GM23248 (cell line): ENCODE results near the gene CTBP2.

Experiments
- EZH2 ChIP-seq: fragments of 200-600 bp; sonication (generic); IDR thresholded peaks from 2 replicates; pipeline ENCODE4 v1.6.1; 2018; ENCODE audit warnings: antibody characterized with exemption, mild to moderate bottlenecking; ENCODE audit not compliant: insufficient read depth, poor library complexity, severe bottlenecking
- EZH2phosphoT487 ChIP-seq: fragments of 200-600 bp; sonication (generic); IDR thresholded peaks from 2 replicates; pipeline ENCODE4 v1.6.1; 2018; ENCODE audit warnings: antibody characterized with exemption, moderate library complexity, mild to moderate bottlenecking, low read depth; ENCODE audit not compliant: insufficient read depth

DNA sequence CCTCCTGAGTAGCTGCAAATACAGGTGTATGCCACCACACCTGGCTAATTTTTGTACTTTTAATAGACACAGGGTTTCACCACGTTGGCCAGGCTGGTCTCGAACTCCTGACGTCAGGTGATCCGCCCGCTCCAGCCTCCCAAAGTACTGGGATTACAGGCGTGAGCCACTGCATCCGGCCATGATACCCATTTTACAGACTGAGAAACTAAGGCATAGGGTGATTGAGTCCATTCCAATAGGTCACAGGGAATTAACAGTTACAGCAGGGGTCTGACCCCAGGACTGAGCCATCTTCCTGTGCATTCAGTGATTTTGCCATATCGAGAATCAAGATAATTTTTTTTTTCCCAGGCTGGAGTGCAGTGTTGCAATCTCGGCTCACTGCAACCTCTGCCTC lies 12.3 kb upstream of the CTBP2 start:
- TF ChIP-seq EZH2, result no peak
- TF ChIP-seq EZH2phosphoT487, result no peak
